ENCODE results near the gene PARD3. TPM values are rescaled to one million over a fixed set of nuclear protein-coding genes. Genes with fewer than 3 reads are reported as not detected.

PARD3 gene
- total RNA-seq, 2 donors from 2014 or later, result 59.6 to 74.6 TPM

DNA sequence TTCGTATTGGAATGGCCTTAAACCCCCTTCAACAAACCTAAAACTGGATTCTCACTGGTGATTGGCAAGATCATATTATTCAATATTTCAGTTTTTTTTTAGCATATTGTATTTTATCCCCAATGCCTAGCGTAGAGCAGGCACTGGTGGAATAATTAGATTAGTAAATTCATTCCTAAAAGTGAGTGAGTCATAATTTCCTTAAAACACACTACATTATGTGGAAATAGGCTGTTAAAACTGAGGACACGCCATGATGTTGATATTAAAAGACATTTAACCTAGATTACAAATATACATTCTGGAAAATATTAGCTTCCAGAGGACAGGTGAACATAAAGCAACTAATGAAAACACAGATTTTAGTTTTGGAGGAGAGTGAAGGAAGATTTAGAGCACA is 463.9 kb downstream of the PARD3 start:
- DNase-seq, result no peak
- WGBS, 2 experiments (ENCODE audit: insufficient coverage in 1 of 2, insufficient read length in 1 of 2), result 90% methylated on average over 2 of the region's 3 CpGs; no CpG with 5 or more reads in 1 of the 2 experiments
- Histone ChIP-seq H3K27ac (ENCODE audit: low read depth, low read length) (no peak overlapping the region), H3K36me3 (ENCODE audit: control insufficient read depth, insufficient read depth, low read length) (peaks cover 61% of the 10 kb centered on the region), H3K9me3 (ENCODE audit: control insufficient read depth, low read length) (peaks cover 10% of the 10 kb centered on the region), H3K4me3 (ENCODE audit: low read length) (no peak overlapping the region), H3K9ac (ENCODE audit: extremely low read depth, low read length, poor library complexity, severe bottlenecking) (no peak overlapping the region), H3K4me1 (ENCODE audit: control insufficient read depth, insufficient read depth, low read length) (no peaks in the 10 kb centered on the region), H3K27me3 (ENCODE audit: control insufficient read depth, insufficient read depth, low read length, poor library complexity, severe bottlenecking) (no peaks in the 10 kb centered on the region)
- no peak overlapping the region for H3K4me3 Mint-ChIP-seq
- H3K36me3 Mint-ChIP-seq (ENCODE audit: low read depth), result peaks cover 72% of the 10 kb centered on the region
- H3K4me1 Mint-ChIP-seq, result no peaks in the 10 kb centered on the region
- no peaks in the 10 kb centered on the region for H3K27me3 Mint-ChIP-seq (ENCODE audit: insufficient read depth)
- TF ChIP-seq, protein P1, sequence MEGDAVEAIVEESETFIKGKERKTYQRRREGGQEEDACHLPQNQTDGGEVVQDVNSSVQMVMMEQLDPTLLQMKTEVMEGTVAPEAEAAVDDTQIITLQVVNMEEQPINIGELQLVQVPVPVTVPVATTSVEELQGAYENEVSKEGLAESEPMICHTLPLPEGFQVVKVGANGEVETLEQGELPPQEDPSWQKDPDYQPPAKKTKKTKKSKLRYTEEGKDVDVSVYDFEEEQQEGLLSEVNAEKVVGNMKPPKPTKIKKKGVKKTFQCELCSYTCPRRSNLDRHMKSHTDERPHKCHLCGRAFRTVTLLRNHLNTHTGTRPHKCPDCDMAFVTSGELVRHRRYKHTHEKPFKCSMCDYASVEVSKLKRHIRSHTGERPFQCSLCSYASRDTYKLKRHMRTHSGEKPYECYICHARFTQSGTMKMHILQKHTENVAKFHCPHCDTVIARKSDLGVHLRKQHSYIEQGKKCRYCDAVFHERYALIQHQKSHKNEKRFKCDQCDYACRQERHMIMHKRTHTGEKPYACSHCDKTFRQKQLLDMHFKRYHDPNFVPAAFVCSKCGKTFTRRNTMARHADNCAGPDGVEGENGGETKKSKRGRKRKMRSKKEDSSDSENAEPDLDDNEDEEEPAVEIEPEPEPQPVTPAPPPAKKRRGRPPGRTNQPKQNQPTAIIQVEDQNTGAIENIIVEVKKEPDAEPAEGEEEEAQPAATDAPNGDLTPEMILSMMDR (conservative IDR thresholded peaks at IDR 0.05), result no peak
- H3K27ac Mint-ChIP-seq, result no peak overlapping the region
- peaks cover 11% of the 10 kb centered on the region for H3K9me3 Mint-ChIP-seq

- no peak overlapping the region for H3K27ac Mint-ChIP-seq
- no peaks in the 10 kb centered on the region for H3K4me1 ChIP-seq (ENCODE audit: control insufficient read depth, insufficient read depth, low read length)
- no peaks in the 10 kb centered on the region for H3K27me3 Mint-ChIP-seq (ENCODE audit: insufficient read depth)
- no peak overlapping the region for H3K27ac ChIP-seq (ENCODE audit: low read depth, low read length)
- H3K36me3 Mint-ChIP-seq (ENCODE audit: low read depth), result peaks cover 55% of the 10 kb centered on the region
- no peak overlapping the region for H3K4me3 Mint-ChIP-seq
- no peak overlapping the region for H3K4me3 ChIP-seq (ENCODE audit: low read length)
- peaks cover 53% of the 10 kb centered on the region for H3K36me3 ChIP-seq (ENCODE audit: control insufficient read depth, insufficient read depth, low read length)
- H3K9me3 Mint-ChIP-seq, result peaks cover 10% of the 10 kb centered on the region
- H3K9ac ChIP-seq (ENCODE audit: extremely low read depth, low read length, poor library complexity, severe bottlenecking), result no peak overlapping the region
- no peak for DNase-seq
- H3K27me3 ChIP-seq (ENCODE audit: control insufficient read depth, insufficient read depth, low read length, poor library complexity, severe bottlenecking), result no peaks in the 10 kb centered on the region
- TF ChIP-seq, protein P1 (conservative IDR thresholded peaks at IDR 0.05), result no peak
- peaks cover 10% of the 10 kb centered on the region for H3K9me3 ChIP-seq (ENCODE audit: control insufficient read depth, low read length)
- H3K4me1 Mint-ChIP-seq, result no peaks in the 10 kb centered on the region
- 92 to 94% methylated on average over 2 to 6 of the region's 7 CpGs for WGBS, 2 experiments (ENCODE audit: insufficient coverage in 1 of 2, insufficient read length in 1 of 2)
Measured at GRCh38 chr10:34348917-34349485, 466.1 kb downstream of the PARD3 start.

GRCh38 chr10:34348021-34348420 is 467.1 kb downstream of the PARD3 start:
- Mint-ChIP-seq H3K27ac (no peak overlapping the region), H3K36me3 (ENCODE audit: low read depth) (peaks cover 46% of the 10 kb centered on the region), H3K4me1 (no peaks in the 10 kb centered on the region), H3K9me3 (peaks cover 6% of the 10 kb centered on the region), H3K4me3 (no peak overlapping the region), H3K27me3 (ENCODE audit: insufficient read depth) (no peaks in the 10 kb centered on the region)
- TF ChIP-seq, protein P1 (conservative IDR thresholded peaks at IDR 0.05), result no peak
- Histone ChIP-seq H3K27ac (ENCODE audit: low read depth, low read length) (no peak overlapping the region), H3K27me3 (ENCODE audit: control insufficient read depth, insufficient read depth, low read length, poor library complexity, severe bottlenecking) (no peaks in the 10 kb centered on the region), H3K9me3 (ENCODE audit: control insufficient read depth, low read length) (peaks cover 10% of the 10 kb centered on the region), H3K36me3 (ENCODE audit: control insufficient read depth, insufficient read depth, low read length) (peaks cover 53% of the 10 kb centered on the region), H3K4me3 (ENCODE audit: low read length) (no peak overlapping the region), H3K4me1 (ENCODE audit: control insufficient read depth, insufficient read depth, low read length) (no peaks in the 10 kb centered on the region), H3K9ac (ENCODE audit: extremely low read depth, low read length, poor library complexity, severe bottlenecking) (no peak overlapping the region)
- no peak for DNase-seq
- WGBS, 2 experiments (ENCODE audit: insufficient coverage in 1 of 2, insufficient read length in 1 of 2), result 88 to 94% methylated on average over 2 to 6 of the region's 6 CpGs

Data from endodermal cell (in vitro differentiated cells).